Motor neuron (in vitro differentiated cells): Measurements from ENCODE around the gene CFD. TPM values are rescaled to one million over a fixed set of nuclear protein-coding genes. Genes with fewer than 3 reads are reported as not detected.
A peak's percentile ranks its signal among the peaks of the same experiment; 100 is the strongest.
"Not testable (repeated sequence)": the region's sequence is repeated elsewhere in the genome, so short reads cannot be mapped to it uniquely, and the experiment has no call there.

Experiments
- ATAC-seq, 8 experiments: fragments of 200-7000 bp; cut with Tn5 transposase; replicated peaks in 6 of 8; 2 replicates each; pipeline ENCODE4 v1.8.0; 2021; ENCODE audit warnings: mild to moderate bottlenecking in 8 of 8, moderate library complexity in 8 of 8
- H3K27ac ChIP-seq, 2 donors: fragments of 250-450 bp; sonication (Bioruptor Pico); 2 replicates each; pipeline ENCODE4 v1.9.0; 2021; ENCODE audit warnings: antibody characterized with exemption in 2 of 2, mild to moderate bottlenecking in 2 of 2, moderate library complexity in 1 of 2
- H3K4me1 ChIP-seq, 2 donors: fragments of 250-450 bp; sonication (Bioruptor Pico); replicated peaks in 1 of 2; 2 replicates each; pipeline ENCODE4 v1.6.1; 2021; ENCODE audit warnings: antibody characterized with exemption in 2 of 2, mild to moderate bottlenecking in 2 of 2, moderate library complexity in 1 of 2
- H3K4me3 ChIP-seq, 5 donors: fragments of 250-450 bp; sonication (Bioruptor Pico); 2 replicates each; pipeline ENCODE4 v1.9.0; 2021; ENCODE audit warnings: antibody characterized with exemption in 5 of 5, mild to moderate bottlenecking in 5 of 5, moderate library complexity in 4 of 5
- WGBS, 10 experiments: fragments of 450-650 bp; shearing (Covaris generic); methylation state at CpG; one replicate each; pipeline ENCODE4 v1.0.0; 2022; 5-methylcytosine and 5-hydroxymethylcytosine counted together
- in situ Hi-C, 9 experiments: fragments of 400-800 bp; cut with MboI; loops; one replicate each; pipeline ENCODE4 v1.15.0; 2021; ENCODE audit warnings: low sequenced_read_pairs in 9 of 9, low pct_unique_long_range_greater_than_20kb in 2 of 9; ENCODE audit not compliant: unreplicated experiment in 9 of 9
- total RNA-seq, 8 experiments: library from RNA; unstranded; fragments of 300-600 nt; gene quantifications; 2 replicates each; pipeline versions ENCODE4 v1.2.3 to v1.2.4, GENCODE V29; 2022

Gene CFD
- total RNA-seq, 8 experiments from 2014 or later, result 0.83 to 72.1 (median 1.6) TPM

DNA sequence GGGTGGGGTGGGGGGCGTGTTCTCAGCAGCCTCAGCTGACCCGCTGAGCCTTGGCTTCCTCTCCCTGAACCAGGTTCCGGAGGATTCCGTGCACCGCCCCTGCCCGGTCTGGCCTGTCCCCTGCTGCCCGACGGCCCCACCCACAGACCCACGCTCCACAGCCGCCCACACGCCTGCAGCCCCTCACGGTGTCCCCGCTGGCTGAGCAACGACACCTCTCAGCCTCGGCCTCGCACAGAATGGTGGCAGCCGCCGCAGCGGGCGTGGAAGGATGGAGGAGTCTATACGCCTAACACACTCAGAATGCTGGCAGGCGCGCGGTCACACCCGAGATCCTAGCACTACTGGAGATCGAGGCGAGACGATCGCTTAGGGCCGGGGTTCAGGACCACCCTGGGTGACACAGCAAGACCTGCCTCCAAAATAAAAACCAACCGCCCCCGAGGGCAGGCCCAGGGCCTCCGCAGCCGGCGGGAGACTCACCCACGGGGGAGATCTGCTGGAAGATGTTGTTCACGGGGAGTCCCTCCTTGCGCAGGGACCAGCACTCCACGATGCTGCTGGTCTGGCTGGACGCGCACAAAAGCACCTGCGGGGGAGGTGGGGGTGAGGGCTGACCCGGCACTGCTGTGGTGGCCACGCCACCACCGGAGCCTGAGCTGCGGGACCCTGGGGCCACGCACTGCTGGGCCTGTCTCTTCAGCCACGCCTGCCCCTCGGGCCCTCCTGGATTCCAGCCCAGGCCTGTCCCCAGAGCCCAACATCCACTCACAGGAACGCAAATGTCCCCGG lies 25.2 kb downstream of the CFD start:
- 80 to 95% (median 95%) methylated on average over 2 to 19 of the region's 51 CpGs; no CpG with 5 or more reads in 7 of the 10 experiments for WGBS, 10 experiments
- Histone ChIP-seq H3K27ac (no peak overlapping the region), H3K4me1 (peaks cover 0 to 3% of the 10 kb centered on the region in 2 donors), H3K4me3 (no peak overlapping the region)
- peak in 2 of 8 experiments; percentile 2 to 8 for ATAC-seq
- in situ Hi-C loops, result no loop called here

DNA sequence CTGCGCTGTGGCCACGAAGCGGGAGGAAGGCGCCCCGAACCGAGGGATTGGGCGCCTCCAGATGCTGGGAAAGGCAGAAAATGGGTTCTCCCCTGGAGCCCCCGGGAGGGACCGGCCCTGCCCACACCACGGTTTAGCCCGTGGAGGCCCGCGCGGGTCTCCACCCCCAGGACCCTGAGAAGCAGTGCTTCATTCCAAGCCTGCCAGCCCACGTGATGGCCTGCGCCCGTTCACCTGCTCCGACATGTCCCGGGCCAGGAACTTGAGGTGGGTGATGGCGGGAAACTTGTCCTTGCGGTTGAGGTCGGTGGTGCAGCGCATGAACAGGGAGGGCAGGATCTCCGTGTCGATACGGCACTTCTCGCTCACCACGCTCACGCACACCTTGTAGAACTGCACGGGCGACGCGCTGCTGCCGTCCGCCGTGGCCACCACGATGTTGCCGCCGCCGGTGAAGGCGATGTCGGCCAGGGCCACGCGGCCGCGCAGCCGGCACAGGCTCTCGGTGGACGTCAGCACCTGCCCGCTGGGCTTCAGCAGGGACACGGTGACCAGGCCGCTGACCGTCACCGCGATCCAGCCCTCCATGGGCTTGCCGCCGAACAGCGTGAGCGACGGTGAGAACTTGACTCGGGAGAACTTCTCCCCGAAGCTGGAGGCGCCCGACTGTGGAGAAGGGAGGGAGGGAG lies 26.2 kb downstream of the CFD start:
- no peak overlapping the region for H3K4me3 ChIP-seq
- no peak overlapping the region for H3K27ac ChIP-seq
- H3K4me1 ChIP-seq, result peaks cover 0 to 3% of the 10 kb centered on the region in 2 donors
- 96 to 100% (median 97%) methylated on average over 1 to 54 of the region's 64 CpGs; no CpG with 5 or more reads in 5 of the 10 experiments for WGBS, 10 experiments
- ATAC-seq, result no peak
- in situ Hi-C loops, result no loop called here

DNA sequence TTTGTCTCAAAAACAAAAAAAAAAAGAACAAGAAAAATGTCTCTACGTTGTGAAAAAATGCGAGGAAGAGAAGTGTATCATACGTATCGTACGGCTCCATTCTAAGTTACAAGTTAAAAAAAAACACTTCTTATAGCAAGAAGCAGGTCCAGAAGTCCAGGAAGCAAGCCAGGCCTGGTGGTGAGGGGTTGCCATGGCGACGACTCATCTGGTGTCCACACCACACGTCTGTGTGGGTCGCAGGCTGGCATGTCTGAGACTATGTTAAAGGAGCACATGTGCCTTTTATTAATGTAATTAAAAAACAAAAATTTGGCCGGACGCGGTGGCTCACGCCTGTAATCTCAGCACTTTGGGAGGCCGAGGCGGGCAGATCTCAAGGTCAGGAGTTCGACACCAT lies 27.6 kb downstream of the CFD start:
- peak in 3 of 8 experiments; percentile 43 to 63 (median 51) for ATAC-seq
- Histone ChIP-seq H3K4me1 (peaks cover 0 to 3% of the 10 kb centered on the region in 2 donors), H3K27ac (no peak overlapping the region), H3K4me3 (no peak overlapping the region)
- 40 to 100% (median 80%) methylated on average over 1 to 16 of the region's 16 CpGs; no CpG with 5 or more reads in 1 of the 10 experiments for WGBS, 10 experiments
- in situ Hi-C loops, result no loop called here

DNA sequence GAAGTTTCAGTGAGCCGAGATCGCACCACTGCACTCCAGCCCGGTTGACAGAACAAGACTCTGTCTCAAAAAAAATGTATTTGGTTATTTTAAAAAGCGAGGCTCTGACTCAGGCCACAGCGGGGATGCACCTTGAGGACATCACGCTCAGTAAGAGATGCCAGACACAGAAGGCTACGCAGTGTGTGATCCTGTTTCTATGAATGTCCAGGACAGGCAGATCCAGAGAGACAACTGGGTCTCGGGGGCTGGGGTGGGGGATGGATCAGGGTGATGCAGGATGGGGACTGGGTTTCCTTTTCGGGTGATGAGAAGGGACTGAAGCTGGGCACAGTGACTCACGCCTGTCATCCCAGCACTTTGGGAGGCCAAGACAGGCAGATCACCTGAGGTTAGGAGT lies 28.1 kb downstream of the CFD start:
- H3K4me1 ChIP-seq, result peaks cover 0 to 3% of the 10 kb centered on the region in 2 donors
- no peak overlapping the region for H3K27ac ChIP-seq
- 80 to 86% (median 80%) methylated on average over 1 to 2 of the region's 10 CpGs; no CpG with 5 or more reads in 6 of the 10 experiments for WGBS, 10 experiments
- ATAC-seq, result no peak
- in situ Hi-C loops, result no loop called here
- no peak overlapping the region for H3K4me3 ChIP-seq

GRCh38 chr19:888581-889385 lies 29.3 kb downstream of the CFD start:
- peaks cover 0 to 3% of the 10 kb centered on the region in 2 donors for H3K4me1 ChIP-seq
- in situ Hi-C loops, result no loop called here
- H3K27ac ChIP-seq, result no peak overlapping the region
- ATAC-seq, result no peak
- H3K4me3 ChIP-seq, result no peak overlapping the region
- 92 to 98% (median 94%) methylated on average over 9 to 18 of the region's 30 CpGs; no CpG with 5 or more reads in 5 of the 10 experiments for WGBS, 10 experiments

GRCh38 chr19:889662-890295 lies 30.3 kb downstream of the CFD start:
- in situ Hi-C loops, result no loop called here
- H3K4me1 ChIP-seq, result peaks cover 0 to 3% of the 10 kb centered on the region in 2 donors
- H3K27ac ChIP-seq, result no peak overlapping the region
- WGBS, 10 experiments, result 89 to 97% (median 90%) methylated on average over 2 to 8 of the region's 26 CpGs; no CpG with 5 or more reads in 5 of the 10 experiments
- H3K4me3 ChIP-seq, result no peak overlapping the region
- ATAC-seq, result no peak

DNA sequence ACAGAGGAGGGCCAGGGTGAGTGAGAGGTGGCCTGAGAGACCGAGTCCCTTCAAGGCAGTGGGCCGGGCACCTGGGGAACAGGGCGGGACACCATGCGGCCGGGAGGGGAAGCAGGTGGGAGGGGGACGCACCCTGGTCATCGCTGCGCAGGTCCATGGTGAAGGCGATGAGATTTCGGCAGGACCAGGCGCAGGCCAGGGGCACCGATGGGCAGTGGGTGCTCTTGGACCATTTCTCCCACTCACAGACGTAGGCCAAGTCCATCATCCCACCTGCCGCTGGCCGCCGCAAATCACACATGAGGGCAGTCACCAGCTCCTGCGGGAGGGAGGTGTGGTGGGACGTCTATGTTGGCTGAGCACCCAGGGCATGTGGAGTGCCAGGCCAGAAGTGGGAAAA lies 31.4 kb downstream of the CFD start:
- no peak for ATAC-seq
- WGBS, 10 experiments, result no CpG with 5 or more reads among the region's 18 CpGs
- in situ Hi-C loops, result no loop called here
- H3K4me3 ChIP-seq, result no peak overlapping the region
- no peak overlapping the region for H3K27ac ChIP-seq
- peaks cover 0 to 3% of the 10 kb centered on the region in 2 donors for H3K4me1 ChIP-seq

- H3K4me3 ChIP-seq, result peak overlapping the region; percentile 96 to 100 (median 99)
- WGBS, 10 experiments, result no CpG with 5 or more reads among the region's 50 CpGs
- H3K27ac ChIP-seq, in situ Hi-C loops, H3K4me1 ChIP-seq, ATAC-seq: not testable (repeated sequence)
Measured at GRCh38 chr19:891421-892200, 32.1 kb downstream of the CFD start.

GRCh38 chr19:892243-892893 lies 32.9 kb downstream of the CFD start:
- Histone ChIP-seq H3K4me3 (peak overlapping the region; percentile 96 to 100 (median 99)), H3K4me1 (no peaks in the 10 kb centered on the region), H3K27ac (peak overlapping the region; percentile 98 to 99)
- peak in 2 of 8 experiments; percentile 9 to 44 for ATAC-seq
- in situ Hi-C loops, result no loop called here
- WGBS, 10 experiments, result no CpG with 5 or more reads among the region's 27 CpGs

DNA sequence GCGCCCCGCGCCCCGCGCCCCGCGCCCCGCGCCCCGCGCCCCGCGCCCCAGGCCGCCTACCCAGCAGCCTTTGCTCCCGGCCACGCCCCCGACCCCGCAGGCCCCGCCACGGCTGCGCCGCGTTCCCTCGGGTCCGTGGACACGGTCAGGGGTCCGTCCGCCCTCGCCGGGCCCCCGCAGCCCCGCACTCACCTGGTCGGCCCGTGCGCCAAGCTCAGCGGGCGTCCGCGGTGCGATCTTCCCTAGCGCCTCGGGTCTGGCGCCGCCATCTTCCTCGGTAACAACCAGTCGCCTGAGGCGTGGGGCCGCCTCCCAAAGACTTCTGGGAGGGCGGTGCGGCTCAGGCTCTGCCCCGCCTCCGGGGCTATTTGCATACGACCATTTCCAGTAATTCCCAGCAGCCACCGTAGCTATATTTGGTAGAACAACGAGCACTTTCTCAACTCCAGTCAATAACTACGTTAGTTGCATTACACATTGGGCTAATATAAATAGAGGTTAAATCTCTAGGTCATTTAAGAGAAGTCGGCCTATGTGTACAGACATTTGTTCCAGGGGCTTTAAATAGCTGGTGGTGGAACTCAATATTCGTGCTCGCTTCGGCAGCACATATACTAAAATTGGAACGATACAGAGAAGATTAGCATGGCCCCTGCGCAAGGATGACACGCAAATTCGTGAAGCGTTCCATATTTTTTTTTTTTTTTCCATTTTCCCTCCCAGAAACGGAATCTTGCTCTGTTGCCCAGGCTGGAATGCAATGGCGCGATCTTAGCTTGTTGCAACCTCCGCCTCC lies 33.6 kb downstream of the CFD start, which contains the start of the genes MED16 and RNU6-9:
MED16 (minus strand) TSS at position 294 of the 796 bp plus-strand sequence. CDS start 2,056 bp downstream, outside the sequence.
RNU6-9 (plus strand) TSS at position 591 of the 796 bp plus-strand sequence.
- WGBS, 10 experiments, result 0 to 6% (median 0%) methylated on average over 2 to 25 of the region's 69 CpGs; no CpG with 5 or more reads in 3 of the 10 experiments
- peak; percentile 90 to 95 (median 93) for ATAC-seq
- peak within 1 kb of the TSS; percentile 96 to 100 (median 99) for H3K4me3 ChIP-seq

GRCh38 chr19:896434-896833 lies 37.0 kb downstream of the CFD start:
- in situ Hi-C loops, result no loop called here
- peaks cover 11 to 19% of the 10 kb centered on the region in 2 donors for H3K4me1 ChIP-seq
- no peak for ATAC-seq
- H3K4me3 ChIP-seq, result no peak overlapping the region
- H3K27ac ChIP-seq, result no peak overlapping the region
- 93 to 100% (median 100%) methylated on average over 2 to 5 of the region's 10 CpGs; no CpG with 5 or more reads in 6 of the 10 experiments for WGBS, 10 experiments

More for the DNA sequence above, 33.6 kb downstream of the CFD start, which contains the start of the genes MED16 and RNU6-9:
- no peaks in the 10 kb centered on the region for H3K4me1 ChIP-seq
- in situ Hi-C loops, result no loop called here
- peak within 1 kb of the TSS; percentile 98 to 99 for H3K27ac ChIP-seq
